HEK293 (cell line): ENCODE measurements around the gene LYPLA2.

Source experiments
- BCL11B ChIP-seq: fragments of 450-650 bp; formaldehyde crosslinking; IDR thresholded peaks from 2 replicates; pipeline ENCODE4 v1.5.1; 2016; ENCODE audit warnings: low read depth, missing biosample characterization, missing genetic modification characterization
- CTCF ChIP-seq: fragments of 450-650 bp; formaldehyde crosslinking; IDR thresholded peaks from 2 replicates; pipeline ENCODE4 v1.5.1; 2016; ENCODE audit warnings: missing biosample characterization, missing genetic modification characterization
- EGR2 ChIP-seq: fragments of 450-650 bp; formaldehyde crosslinking; IDR thresholded peaks from 2 replicates; pipeline ENCODE4 v1.5.1; 2016; ENCODE audit warnings: low read depth, missing biosample characterization, missing genetic modification characterization
- FEZF1 ChIP-seq: fragments of 450-650 bp; formaldehyde crosslinking; IDR thresholded peaks from 2 replicates; pipeline ENCODE4 v1.5.1; 2016; ENCODE audit warnings: missing biosample characterization, missing genetic modification characterization
- GLIS1 ChIP-seq: fragments of 450-650 bp; formaldehyde crosslinking; IDR thresholded peaks from 2 replicates; pipeline ENCODE4 v1.5.1; 2016; ENCODE audit warnings: missing biosample characterization, missing genetic modification characterization
- KLF8 ChIP-seq: fragments of 450-650 bp; formaldehyde crosslinking; IDR thresholded peaks from 2 replicates; pipeline ENCODE4 v1.5.1; 2016; ENCODE audit warnings: missing biosample characterization, missing genetic modification characterization
- OSR2 ChIP-seq: fragments of 450-650 bp; formaldehyde crosslinking; IDR thresholded peaks from 2 replicates; pipeline ENCODE4 v1.5.1; 2016; ENCODE audit warnings: missing biosample characterization, missing genetic modification characterization
- PATZ1 ChIP-seq: fragments of 450-650 bp; formaldehyde crosslinking; IDR thresholded peaks from 2 replicates; pipeline ENCODE4 v1.5.1; 2016; ENCODE audit warnings: missing biosample characterization, missing genetic modification characterization
- REPIN1 ChIP-seq: fragments of 450-650 bp; formaldehyde crosslinking; IDR thresholded peaks from 2 replicates; pipeline ENCODE4 v1.5.1; 2017; ENCODE audit warnings: missing biosample characterization, missing genetic modification characterization, low read depth
- SP3 ChIP-seq: fragments of 450-650 bp; formaldehyde crosslinking; IDR thresholded peaks from 2 replicates; pipeline ENCODE4 v1.5.1; 2016; ENCODE audit warnings: missing biosample characterization, missing genetic modification characterization
- SP7 ChIP-seq: fragments of 450-650 bp; formaldehyde crosslinking; IDR thresholded peaks from 2 replicates; pipeline ENCODE4 v1.5.1; 2016; ENCODE audit warnings: missing biosample characterization, missing genetic modification characterization
- TRIM28 ChIP-seq: IDR thresholded peaks from 2 replicates; pipeline ENCODE4 v1.6.1; 2011; ENCODE audit warnings: low read length, control low read depth, borderline replicate concordance
- ZBTB17 ChIP-seq: fragments of 450-650 bp; formaldehyde crosslinking; IDR thresholded peaks from 2 replicates; pipeline ENCODE4 v1.5.1; 2016; ENCODE audit warnings: missing biosample characterization, missing genetic modification characterization
- ZBTB21 ChIP-seq: fragments of 450-650 bp; formaldehyde crosslinking; IDR thresholded peaks from 2 replicates; pipeline ENCODE4 v1.5.1; 2017; ENCODE audit warnings: missing biosample characterization, missing genetic modification characterization
- ZBTB7A ChIP-seq: fragments of 450-650 bp; formaldehyde crosslinking; IDR thresholded peaks from 2 replicates; pipeline ENCODE4 v1.5.1; 2016; ENCODE audit warnings: low read depth, missing biosample characterization, missing genetic modification characterization
- ZBTB8A ChIP-seq: fragments of 450-650 bp; formaldehyde crosslinking; IDR thresholded peaks from 2 replicates; pipeline ENCODE4 v1.5.1; 2016; ENCODE audit warnings: missing biosample characterization, missing genetic modification characterization
- ZEB2 ChIP-seq: fragments of 450-650 bp; formaldehyde crosslinking; IDR thresholded peaks from 2 replicates; pipeline ENCODE4 v1.5.1; 2016; ENCODE audit warnings: missing biosample characterization, missing genetic modification characterization
- ZFP37 ChIP-seq: fragments of 450-650 bp; formaldehyde crosslinking; IDR thresholded peaks from 2 replicates; pipeline ENCODE4 v1.5.1; 2016; ENCODE audit warnings: missing biosample characterization, missing genetic modification characterization
- ZFP69B ChIP-seq: fragments of 450-650 bp; formaldehyde crosslinking; IDR thresholded peaks from 2 replicates; pipeline ENCODE4 v1.5.1; 2016; ENCODE audit warnings: missing biosample characterization, missing genetic modification characterization
- ZIC2 ChIP-seq: fragments of 450-650 bp; formaldehyde crosslinking; IDR thresholded peaks from 2 replicates; pipeline ENCODE4 v1.5.1; 2016; ENCODE audit warnings: missing biosample characterization, missing genetic modification characterization
- ZNF184 ChIP-seq: fragments of 450-650 bp; IDR thresholded peaks from 2 replicates; pipeline ENCODE4 v1.5.1; 2018; ENCODE audit warnings: missing biosample characterization, mild to moderate bottlenecking, missing genetic modification characterization
- ZNF266 ChIP-seq: fragments of 450-650 bp; formaldehyde crosslinking; IDR thresholded peaks from 2 replicates; pipeline ENCODE4 v1.5.1; 2016; ENCODE audit warnings: missing biosample characterization, missing genetic modification characterization, low read depth
- ZNF335 ChIP-seq: fragments of 450-650 bp; formaldehyde crosslinking; conservative IDR thresholded peaks from 2 replicates; pipeline ENCODE4 v1.5.1; 2016; ENCODE audit warnings: missing biosample characterization, missing genetic modification characterization
- ZNF513 ChIP-seq: fragments of 450-650 bp; IDR thresholded peaks from 2 replicates; pipeline ENCODE4 v1.5.1; 2018; ENCODE audit warnings: missing biosample characterization, missing genetic modification characterization
- ZNF521 ChIP-seq: fragments of 450-650 bp; formaldehyde crosslinking; IDR thresholded peaks from 2 replicates; pipeline ENCODE4 v1.5.1; 2017; ENCODE audit warnings: missing biosample characterization, mild to moderate bottlenecking, missing genetic modification characterization
- ZNF585B ChIP-seq: fragments of 450-650 bp; formaldehyde crosslinking; IDR thresholded peaks from 2 replicates; pipeline ENCODE4 v1.5.1; 2016; ENCODE audit warnings: missing biosample characterization, missing genetic modification characterization
- ZNF623 ChIP-seq: fragments of 450-650 bp; formaldehyde crosslinking; IDR thresholded peaks from 2 replicates; pipeline ENCODE4 v1.5.1; 2016; ENCODE audit warnings: missing biosample characterization, missing genetic modification characterization
- ZNF747 ChIP-seq: fragments of 450-650 bp; formaldehyde crosslinking; IDR thresholded peaks from 2 replicates; pipeline ENCODE4 v1.5.1; 2016; ENCODE audit warnings: missing biosample characterization, missing genetic modification characterization
- ZNF76 ChIP-seq: fragments of 450-650 bp; formaldehyde crosslinking; IDR thresholded peaks from 2 replicates; pipeline ENCODE4; 2016; ENCODE audit warnings: low read depth, missing biosample characterization, missing genetic modification characterization, borderline replicate concordance
- ZNF843 ChIP-seq: fragments of 450-650 bp; formaldehyde crosslinking; IDR thresholded peaks from 2 replicates; pipeline ENCODE4 v1.5.1; 2016; ENCODE audit warnings: missing biosample characterization, missing genetic modification characterization
- ZXDB ChIP-seq: fragments of 450-650 bp; formaldehyde crosslinking; IDR thresholded peaks from 2 replicates; pipeline ENCODE4 v1.5.1; 2016; ENCODE audit warnings: missing biosample characterization, missing genetic modification characterization
- TF ChIP-seq, protein P1 (sequence below): fragments of 450-650 bp; formaldehyde crosslinking; conservative IDR thresholded peaks from 2 replicates; pipeline ENCODE4 v1.5.1; 2016; ENCODE audit warnings: low read depth, missing biosample characterization, missing genetic modification characterization

Gene LYPLA2

GRCh38 chr1:23800400-23801337 lies 9.7 kb downstream of the LYPLA2 start, which contains the start of gene GALE (continued):
- TF ChIP-seq ZBTB17 = peak; percentile 33; the same call in 1 of the 2 replicates
- 0 out of 2 replicates have a peak, but pooled peaks have one; percentile 32 for TF ChIP-seq ZFP37 (tag by site-specific recombination)
- 0 out of 2 replicates have a peak, but pooled peaks have one; percentile 37 for TF ChIP-seq BCL11B (tag by site-specific recombination)
- TF ChIP-seq ZNF585B (tag by site-specific recombination) = no peak
- peak; percentile 34; the same call in 1 of the 2 replicates for TF ChIP-seq ZEB2
- TF ChIP-seq ZBTB7A (tag by site-specific recombination) = peak; percentile 45; the same call in 1 of the 2 replicates
- peak; percentile 93 for TF ChIP-seq ZBTB8A (tag by site-specific recombination)
- TF ChIP-seq OSR2 (tag by site-specific recombination) = 0 out of 2 replicates have a peak, but pooled peaks have one; percentile 24
- TF ChIP-seq ZNF843 (tag by site-specific recombination) = peak; percentile 39; the same call in 1 of the 2 replicates
- no peak for TF ChIP-seq ZNF623 (tag by site-specific recombination)
- TF ChIP-seq ZIC2 = no peak; the same call in 1 of the 2 replicates
- TF ChIP-seq ZFP69B = peak; percentile 72; the same call in 1 of the 2 replicates
- TF ChIP-seq SP7 = peak; percentile 58
- no peak for TF ChIP-seq TRIM28
- TF ChIP-seq ZNF76 = peak; percentile 20; the same call in 1 of the 2 replicates
- TF ChIP-seq REPIN1 (tag by site-specific recombination) = no peak
- TF ChIP-seq KLF8 (tag by site-specific recombination) = peak; percentile 70
- peak; percentile 78 for TF ChIP-seq ZNF513 (tag by site-specific recombination)
- TF ChIP-seq ZNF335 = peak; percentile 91
- TF ChIP-seq CTCF (tag by site-specific recombination) = no peak
- peak; percentile 35; the same call in 1 of the 2 replicates for TF ChIP-seq FEZF1 (tag by site-specific recombination)
- TF ChIP-seq, protein P1, sequence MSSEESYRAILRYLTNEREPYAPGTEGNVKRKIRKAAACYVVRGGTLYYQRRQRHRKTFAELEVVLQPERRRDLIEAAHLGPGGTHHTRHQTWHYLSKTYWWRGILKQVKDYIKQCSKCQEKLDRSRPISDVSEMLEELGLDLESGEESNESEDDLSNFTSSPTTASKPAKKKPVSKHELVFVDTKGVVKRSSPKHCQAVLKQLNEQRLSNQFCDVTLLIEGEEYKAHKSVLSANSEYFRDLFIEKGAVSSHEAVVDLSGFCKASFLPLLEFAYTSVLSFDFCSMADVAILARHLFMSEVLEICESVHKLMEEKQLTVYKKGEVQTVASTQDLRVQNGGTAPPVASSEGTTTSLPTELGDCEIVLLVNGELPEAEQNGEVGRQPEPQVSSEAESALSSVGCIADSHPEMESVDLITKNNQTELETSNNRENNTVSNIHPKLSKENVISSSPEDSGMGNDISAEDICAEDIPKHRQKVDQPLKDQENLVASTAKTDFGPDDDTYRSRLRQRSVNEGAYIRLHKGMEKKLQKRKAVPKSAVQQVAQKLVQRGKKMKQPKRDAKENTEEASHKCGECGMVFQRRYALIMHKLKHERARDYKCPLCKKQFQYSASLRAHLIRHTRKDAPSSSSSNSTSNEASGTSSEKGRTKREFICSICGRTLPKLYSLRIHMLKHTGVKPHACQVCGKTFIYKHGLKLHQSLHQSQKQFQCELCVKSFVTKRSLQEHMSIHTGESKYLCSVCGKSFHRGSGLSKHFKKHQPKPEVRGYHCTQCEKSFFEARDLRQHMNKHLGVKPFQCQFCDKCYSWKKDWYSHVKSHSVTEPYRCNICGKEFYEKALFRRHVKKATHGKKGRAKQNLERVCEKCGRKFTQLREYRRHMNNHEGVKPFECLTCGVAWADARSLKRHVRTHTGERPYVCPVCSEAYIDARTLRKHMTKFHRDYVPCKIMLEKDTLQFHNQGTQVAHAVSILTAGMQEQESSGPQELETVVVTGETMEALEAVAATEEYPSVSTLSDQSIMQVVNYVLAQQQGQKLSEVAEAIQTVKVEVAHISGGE = peak; percentile 87
- TF ChIP-seq SP3 (tag by site-specific recombination) = peak; percentile 96
- peak; percentile 69 for TF ChIP-seq ZBTB21 (tag by site-specific recombination)
- TF ChIP-seq ZNF266 (tag by site-specific recombination) = no peak
- no peak for TF ChIP-seq ZNF521 (tag by site-specific recombination)
- TF ChIP-seq ZNF184 (tag by site-specific recombination) = no peak
- peak; percentile 76 for TF ChIP-seq PATZ1
- TF ChIP-seq ZXDB = peak; percentile 31; the same call in 1 of the 2 replicates
- TF ChIP-seq GLIS1 (tag by site-specific recombination) = peak; percentile 4; the same call in 1 of the 2 replicates
- no peak for TF ChIP-seq ZNF747
- peak; percentile 84 for TF ChIP-seq EGR2
